ENCODE results near the gene CCDC124.
A peak's percentile ranks its signal among the peaks of the same experiment; 100 is the strongest.

CCDC124 gene

DNA sequence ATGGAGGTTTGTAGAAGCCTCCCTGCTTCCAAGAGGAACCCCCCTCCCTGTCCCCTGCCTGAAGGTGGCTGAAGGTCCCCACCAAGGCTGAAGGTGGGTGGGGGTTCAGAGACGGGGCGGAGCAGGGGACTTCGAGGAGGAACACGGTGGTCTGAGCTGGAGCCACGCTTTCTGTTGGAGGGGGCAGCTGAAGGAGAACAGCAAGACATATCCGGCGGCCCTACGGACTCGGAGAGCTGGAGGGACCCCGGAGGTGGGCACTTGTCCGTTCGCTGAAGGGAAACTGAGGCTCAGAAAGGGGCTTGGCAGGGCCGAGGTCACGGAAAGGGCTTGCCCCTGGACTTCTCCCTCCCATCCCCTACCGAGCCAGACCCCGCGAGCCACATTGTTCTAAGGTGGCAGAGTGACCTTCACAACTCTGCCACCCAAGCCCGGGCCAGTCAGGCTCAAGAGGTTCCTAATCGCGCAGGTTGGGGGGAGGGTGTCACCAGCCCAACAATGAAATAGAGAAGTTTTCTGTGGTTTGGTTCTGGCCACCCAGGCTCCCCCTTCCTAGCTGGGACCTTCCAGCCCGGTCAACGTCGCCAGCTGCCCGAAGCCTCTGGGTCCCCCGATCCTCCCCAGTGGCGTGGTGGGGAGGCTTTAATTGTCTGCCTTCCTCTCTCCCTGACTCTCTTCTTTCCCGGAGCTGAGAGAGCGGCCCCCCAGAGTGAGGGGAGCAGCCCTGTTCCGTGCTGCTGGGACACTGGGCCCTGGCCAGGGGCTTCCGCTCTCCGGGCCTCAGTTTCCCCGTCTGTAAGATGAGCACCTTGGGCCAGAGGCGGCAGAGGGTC is 18.6 kb downstream of the CCDC124 start:
- H2AFZ ChIP-seq (ENCODE audit: low read length) = no peak overlapping the region
- no peaks in the 10 kb centered on the region for H3K79me2 ChIP-seq (ENCODE audit: insufficient read depth, low read length)
- H3K9me3 ChIP-seq (ENCODE audit: low read length) = no peaks in the 10 kb centered on the region
- H3K27me3 ChIP-seq (ENCODE audit: insufficient read depth, low read length) = peaks cover 18% of the 10 kb centered on the region; the same call in 1 of the 2 replicates
- no peak overlapping the region for H3K27ac ChIP-seq (ENCODE audit: low read depth, low read length, poor library complexity, severe bottlenecking)
- H3K9me2 ChIP-seq (ENCODE audit: low read depth, low read length) = no peaks in the 10 kb centered on the region
- no peaks in the 10 kb centered on the region for H3K36me3 ChIP-seq (ENCODE audit: insufficient read depth, low read length)
- H3K4me1 ChIP-seq (ENCODE audit: insufficient read depth, low read length, severe bottlenecking) = peaks cover 40% of the 10 kb centered on the region
- H3K9ac ChIP-seq (ENCODE audit: low read length) = no peak overlapping the region
- no peaks in the 10 kb centered on the region for H3F3A ChIP-seq (ENCODE audit: insufficient read depth, low read length)
- H4K20me1 ChIP-seq (ENCODE audit: insufficient read depth, low read length) = no peaks in the 10 kb centered on the region
- no peak for TF ChIP-seq CTCF (IDR thresholded peaks at IDR 0.05; ENCODE audit: low read length)
- no peak overlapping the region for H3K4me3 ChIP-seq (ENCODE audit: low read depth, low read length, poor library complexity, severe bottlenecking)
- H3K4me2 ChIP-seq (ENCODE audit: low read length) = peak overlapping the region; percentile 34; the same call in 1 of the 2 replicates

DNA sequence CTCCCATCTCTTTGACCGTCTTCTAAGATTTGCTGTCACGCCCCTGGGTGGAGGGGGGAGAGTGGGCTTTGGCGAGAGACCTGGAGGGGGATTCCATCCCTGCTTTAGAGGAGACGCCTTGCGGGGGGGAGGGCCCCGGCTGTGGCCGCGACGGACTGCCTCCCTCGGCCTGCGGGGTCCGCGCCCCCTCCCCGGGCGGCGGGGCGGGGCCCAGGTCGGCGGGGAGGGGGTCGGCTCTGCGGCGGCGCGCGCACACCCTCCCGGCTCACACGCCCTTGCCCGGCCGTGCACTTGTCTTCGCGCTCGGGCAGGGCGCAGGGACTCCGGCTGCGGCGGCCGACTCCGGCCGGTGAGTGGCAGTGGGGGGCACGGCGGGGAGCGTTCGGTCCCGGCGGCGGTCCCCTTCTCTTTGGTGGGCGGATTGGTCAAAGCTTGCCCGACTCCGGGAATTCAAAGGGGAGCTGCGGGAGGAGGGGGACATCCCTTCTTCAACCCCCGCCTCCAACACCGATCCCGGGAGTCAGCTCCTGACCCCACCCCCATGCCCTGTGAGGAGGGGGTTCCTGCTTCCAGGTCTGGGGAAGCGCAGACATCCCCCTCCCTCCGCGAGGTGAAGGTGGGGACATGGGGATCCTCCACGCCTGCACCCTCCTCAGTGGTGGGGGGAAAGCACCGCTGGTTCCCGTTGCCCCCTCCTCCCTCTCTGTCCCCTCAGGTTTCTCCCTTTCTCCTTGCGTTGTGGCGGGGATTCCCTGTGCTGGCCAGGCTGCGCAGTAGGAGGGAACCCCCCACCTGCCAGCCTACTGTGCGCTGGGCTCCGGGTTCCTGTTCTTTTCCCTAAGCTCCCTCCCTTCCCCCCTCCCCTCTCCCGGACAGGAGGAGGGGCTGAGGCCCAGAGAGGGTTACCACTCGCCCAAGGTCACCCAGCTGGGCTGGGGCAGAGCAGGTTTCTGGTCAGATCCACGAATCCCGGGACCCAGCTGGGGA is 19.5 kb downstream of the CCDC124 start:
- peaks cover 18% of the 10 kb centered on the region; the same call in 1 of the 2 replicates for H3K27me3 ChIP-seq (ENCODE audit: insufficient read depth, low read length)
- no peaks in the 10 kb centered on the region for H4K20me1 ChIP-seq (ENCODE audit: insufficient read depth, low read length)
- H3K4me3 ChIP-seq (ENCODE audit: low read depth, low read length, poor library complexity, severe bottlenecking) = no peak overlapping the region
- H3K27ac ChIP-seq (ENCODE audit: low read depth, low read length, poor library complexity, severe bottlenecking) = no peak overlapping the region
- H3K9me2 ChIP-seq (ENCODE audit: low read depth, low read length) = no peaks in the 10 kb centered on the region
- H3K4me1 ChIP-seq (ENCODE audit: insufficient read depth, low read length, severe bottlenecking) = peaks cover 34% of the 10 kb centered on the region
- peak overlapping the region; percentile 20; the same call in 1 of the 2 replicates for H3K4me2 ChIP-seq (ENCODE audit: low read length)
- H2AFZ ChIP-seq (ENCODE audit: low read length) = no peak overlapping the region
- no peaks in the 10 kb centered on the region for H3K36me3 ChIP-seq (ENCODE audit: insufficient read depth, low read length)
- no peaks in the 10 kb centered on the region for H3F3A ChIP-seq (ENCODE audit: insufficient read depth, low read length)
- no peaks in the 10 kb centered on the region for H3K9me3 ChIP-seq (ENCODE audit: low read length)
- no peak overlapping the region for H3K9ac ChIP-seq (ENCODE audit: low read length)
- H3K79me2 ChIP-seq (ENCODE audit: insufficient read depth, low read length) = no peaks in the 10 kb centered on the region
- TF ChIP-seq EZH2 (IDR thresholded peaks at IDR 0.05; ENCODE audit: borderline replicate concordance, low read length) (no peak), CTCF (IDR thresholded peaks at IDR 0.05; ENCODE audit: low read length) (no peak)

DNA sequence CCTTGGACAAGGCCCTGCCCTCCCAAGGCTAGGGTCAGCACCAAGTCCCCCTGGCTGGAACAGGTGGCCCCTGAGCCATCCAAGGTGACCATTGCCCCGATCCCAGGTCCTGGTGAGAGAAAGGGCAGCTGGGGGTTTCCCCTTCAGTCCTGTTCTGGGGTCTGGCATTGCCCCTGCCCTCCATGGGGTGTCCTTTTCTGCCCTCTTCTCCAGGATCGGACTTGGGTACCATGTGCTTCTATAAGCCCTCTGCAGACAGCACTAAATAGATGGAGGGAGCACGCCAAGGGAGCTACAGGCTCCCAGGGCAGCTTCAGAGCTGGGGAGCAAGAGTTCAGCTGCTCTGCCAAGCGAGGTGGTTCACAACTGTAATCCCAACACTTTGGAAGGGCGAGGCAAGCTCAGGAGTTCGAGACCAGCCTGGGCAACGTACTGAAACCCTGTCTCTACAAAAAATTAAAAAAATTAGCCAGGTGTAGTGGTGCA is 20.5 kb downstream of the CCDC124 start:
- no peaks in the 10 kb centered on the region for H3K9me2 ChIP-seq (ENCODE audit: low read depth, low read length)
- H3K27ac ChIP-seq (ENCODE audit: low read depth, low read length, poor library complexity, severe bottlenecking) = no peak overlapping the region
- no peak overlapping the region for H3K4me2 ChIP-seq (ENCODE audit: low read length)
- no peaks in the 10 kb centered on the region for H3K79me2 ChIP-seq (ENCODE audit: insufficient read depth, low read length)
- H3K9ac ChIP-seq (ENCODE audit: low read length) = no peak overlapping the region
- TF ChIP-seq CTCF (IDR thresholded peaks at IDR 0.05; ENCODE audit: low read length) = no peak
- no peak for TF ChIP-seq EZH2 (IDR thresholded peaks at IDR 0.05; ENCODE audit: borderline replicate concordance, low read length)
- H3K27me3 ChIP-seq (ENCODE audit: insufficient read depth, low read length) = peaks cover 24% of the 10 kb centered on the region; the same call in 1 of the 2 replicates
- no peaks in the 10 kb centered on the region for H3F3A ChIP-seq (ENCODE audit: insufficient read depth, low read length)
- no peaks in the 10 kb centered on the region for H3K9me3 ChIP-seq (ENCODE audit: low read length)
- H3K4me1 ChIP-seq (ENCODE audit: insufficient read depth, low read length, severe bottlenecking) = peaks cover 31% of the 10 kb centered on the region
- no peak overlapping the region for H2AFZ ChIP-seq (ENCODE audit: low read length)
- H3K36me3 ChIP-seq (ENCODE audit: insufficient read depth, low read length) = no peaks in the 10 kb centered on the region
- H4K20me1 ChIP-seq (ENCODE audit: insufficient read depth, low read length) = no peaks in the 10 kb centered on the region
- H3K4me3 ChIP-seq (ENCODE audit: low read depth, low read length, poor library complexity, severe bottlenecking) = no peak overlapping the region

All from OCI-LY1 (cell line).